ENCODE data around the gene ACER2. TPM values are rescaled to one million over a fixed set of nuclear protein-coding genes. Genes with fewer than 3 reads are reported as not detected.
A peak's percentile ranks its signal among the peaks of the same experiment; 100 is the strongest.

ACER2 gene
- total and polyA plus RNA-seq, 8 donors: 2.7 to 8.1 (median 3.1) TPM

GRCh38 chr9:19375538-19375937, 33.3 kb upstream of the ACER2 start:
- no peak for DNase-seq
- Histone ChIP-seq H3K9me3 (no peaks in the 10 kb centered on the region), H3K27ac (no peak overlapping the region), H3K4me1 (peaks cover 18 to 26% of the 10 kb centered on the region in 2 donors), H3K36me3 (peaks cover 7 to 77% of the 10 kb centered on the region in 2 donors), H3K27me3 (no peaks in the 10 kb centered on the region), H3K4me3 (no peak overlapping the region)
- no peak for ATAC-seq
- intact Hi-C loops (cut with DNase I): no loop called here
- TF ChIP-seq, protein P1, sequence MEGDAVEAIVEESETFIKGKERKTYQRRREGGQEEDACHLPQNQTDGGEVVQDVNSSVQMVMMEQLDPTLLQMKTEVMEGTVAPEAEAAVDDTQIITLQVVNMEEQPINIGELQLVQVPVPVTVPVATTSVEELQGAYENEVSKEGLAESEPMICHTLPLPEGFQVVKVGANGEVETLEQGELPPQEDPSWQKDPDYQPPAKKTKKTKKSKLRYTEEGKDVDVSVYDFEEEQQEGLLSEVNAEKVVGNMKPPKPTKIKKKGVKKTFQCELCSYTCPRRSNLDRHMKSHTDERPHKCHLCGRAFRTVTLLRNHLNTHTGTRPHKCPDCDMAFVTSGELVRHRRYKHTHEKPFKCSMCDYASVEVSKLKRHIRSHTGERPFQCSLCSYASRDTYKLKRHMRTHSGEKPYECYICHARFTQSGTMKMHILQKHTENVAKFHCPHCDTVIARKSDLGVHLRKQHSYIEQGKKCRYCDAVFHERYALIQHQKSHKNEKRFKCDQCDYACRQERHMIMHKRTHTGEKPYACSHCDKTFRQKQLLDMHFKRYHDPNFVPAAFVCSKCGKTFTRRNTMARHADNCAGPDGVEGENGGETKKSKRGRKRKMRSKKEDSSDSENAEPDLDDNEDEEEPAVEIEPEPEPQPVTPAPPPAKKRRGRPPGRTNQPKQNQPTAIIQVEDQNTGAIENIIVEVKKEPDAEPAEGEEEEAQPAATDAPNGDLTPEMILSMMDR (IDR thresholded peaks at IDR 0.05): no peak

- ATAC-seq (no peak), DNase-seq (no peak)
- TF ChIP-seq, protein P1 (IDR thresholded peaks at IDR 0.05): no peak
- intact Hi-C loops (cut with DNase I): no loop called here
- Histone ChIP-seq H3K36me3 (peaks cover 7 to 70% of the 10 kb centered on the region in 2 donors), H3K27ac (peak overlapping the region in 1 of 2 donors; percentile 7), H3K4me1 (peaks cover 18 to 30% of the 10 kb centered on the region in 2 donors), H3K27me3 (no peaks in the 10 kb centered on the region), H3K9me3 (no peaks in the 10 kb centered on the region), H3K4me3 (peak overlapping the region in 1 of 2 donors; percentile 73)
Measured at GRCh38 chr9:19376931-19377330, 31.9 kb upstream of the ACER2 start.

DNA sequence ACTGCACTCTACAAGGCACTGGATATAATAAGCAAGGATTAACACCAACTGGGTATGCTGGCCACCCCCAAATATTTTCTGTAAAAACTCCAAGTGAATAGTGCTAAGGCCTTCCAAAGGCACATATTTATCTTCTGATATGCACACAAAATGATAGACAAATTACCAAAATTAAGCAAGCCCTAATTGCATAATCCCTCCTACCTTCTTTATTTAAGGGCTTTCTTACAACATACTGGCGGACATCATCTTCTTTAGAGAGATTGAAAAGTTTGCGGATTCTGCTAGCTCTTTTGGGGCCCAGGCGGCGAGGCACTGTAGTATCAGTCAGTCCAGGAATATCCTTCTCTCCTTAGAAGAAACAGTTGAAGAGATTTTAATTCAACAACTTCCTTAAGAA, 30.6 kb upstream of the ACER2 start:
- H3K4me3 ChIP-seq: peak overlapping the region in 1 of 2 donors; percentile 73
- TF ChIP-seq, protein P1 (IDR thresholded peaks at IDR 0.05): no peak
- intact Hi-C loops (cut with DNase I): no loop called here

DNA sequence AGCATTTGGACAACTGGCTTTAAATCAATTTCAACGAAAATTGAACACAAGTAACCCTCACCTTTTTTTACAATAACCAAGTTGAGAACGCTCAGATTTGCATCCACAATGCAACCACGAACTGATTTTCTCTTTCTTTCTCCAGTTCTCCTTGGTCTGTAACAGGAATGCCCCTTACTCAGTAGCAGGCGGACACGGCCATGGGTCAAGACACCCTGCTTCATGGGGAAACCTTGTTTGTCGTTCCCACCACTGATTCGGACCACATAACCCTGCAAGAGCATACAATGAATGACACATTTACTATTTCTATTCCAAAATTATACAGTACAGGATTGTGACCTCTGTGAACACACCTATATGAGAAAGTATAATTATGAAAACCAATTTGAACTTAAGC, 30.2 kb upstream of the ACER2 start:
- peaks cover 7 to 55% of the 10 kb centered on the region in 2 donors for H3K36me3 ChIP-seq
- no peaks in the 10 kb centered on the region for H3K9me3 ChIP-seq
- peaks cover 18 to 30% of the 10 kb centered on the region in 2 donors for H3K4me1 ChIP-seq
- H3K27ac ChIP-seq: peak overlapping the region in 1 of 2 donors; percentile 95
- ATAC-seq (no peak), DNase-seq (peak in 1 of 4 donors; percentile 55)
- TF ChIP-seq, protein P1 (IDR thresholded peaks at IDR 0.05): no peak
- intact Hi-C loops (cut with DNase I): no loop called here
- peak overlapping the region; percentile 64 to 73 for H3K4me3 ChIP-seq
- no peaks in the 10 kb centered on the region for H3K27me3 ChIP-seq

More for the DNA sequence above, 30.6 kb upstream of the ACER2 start:
- DNase-seq: peak in 1 of 4 donors; percentile 24
- Histone ChIP-seq H3K27me3 (no peaks in the 10 kb centered on the region), H3K27ac (no peak overlapping the region), H3K4me1 (peaks cover 18 to 30% of the 10 kb centered on the region in 2 donors), H3K36me3 (peaks cover 7 to 60% of the 10 kb centered on the region in 2 donors), H3K9me3 (no peaks in the 10 kb centered on the region)
- ATAC-seq: no peak

GRCh38 chr9:19379283-19379682, 29.5 kb upstream of the ACER2 start:
- Histone ChIP-seq H3K4me1 (peaks cover 18 to 30% of the 10 kb centered on the region in 2 donors), H3K9me3 (no peaks in the 10 kb centered on the region), H3K4me3 (peak overlapping the region; percentile 64 to 73), H3K27me3 (no peaks in the 10 kb centered on the region), H3K36me3 (peaks cover 7 to 49% of the 10 kb centered on the region in 2 donors), H3K27ac (peak overlapping the region; percentile 89 to 95)
- ATAC-seq: no peak
- TF ChIP-seq, protein P1 (IDR thresholded peaks at IDR 0.05): no peak
- DNase-seq: no peak
- intact Hi-C loops (cut with DNase I): no loop called here

Measured in left lung (tissue), 10 donors.